ENCODE measurements around the gene MSANTD2.

DNA sequence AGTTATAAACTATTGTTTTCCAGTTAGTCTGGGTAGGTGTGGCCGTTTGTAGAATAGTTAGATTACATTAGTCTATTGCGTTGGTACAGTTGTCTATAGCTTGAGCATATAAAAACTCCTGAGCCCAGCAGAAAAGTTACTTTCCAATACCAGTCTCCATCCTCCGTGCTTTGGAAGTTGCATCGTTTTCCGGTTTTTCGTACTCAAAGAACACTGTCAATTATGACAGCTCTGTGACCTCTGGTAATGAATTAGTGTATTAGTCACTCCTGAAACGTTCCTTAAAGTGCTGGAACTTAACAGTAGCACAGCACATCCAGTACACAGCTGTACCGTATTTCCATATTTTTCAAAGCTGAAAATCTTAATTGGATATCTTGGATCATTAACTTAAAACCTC is 808 bp upstream of the MSANTD2 start:
- TF ChIP-seq, protein P1, sequence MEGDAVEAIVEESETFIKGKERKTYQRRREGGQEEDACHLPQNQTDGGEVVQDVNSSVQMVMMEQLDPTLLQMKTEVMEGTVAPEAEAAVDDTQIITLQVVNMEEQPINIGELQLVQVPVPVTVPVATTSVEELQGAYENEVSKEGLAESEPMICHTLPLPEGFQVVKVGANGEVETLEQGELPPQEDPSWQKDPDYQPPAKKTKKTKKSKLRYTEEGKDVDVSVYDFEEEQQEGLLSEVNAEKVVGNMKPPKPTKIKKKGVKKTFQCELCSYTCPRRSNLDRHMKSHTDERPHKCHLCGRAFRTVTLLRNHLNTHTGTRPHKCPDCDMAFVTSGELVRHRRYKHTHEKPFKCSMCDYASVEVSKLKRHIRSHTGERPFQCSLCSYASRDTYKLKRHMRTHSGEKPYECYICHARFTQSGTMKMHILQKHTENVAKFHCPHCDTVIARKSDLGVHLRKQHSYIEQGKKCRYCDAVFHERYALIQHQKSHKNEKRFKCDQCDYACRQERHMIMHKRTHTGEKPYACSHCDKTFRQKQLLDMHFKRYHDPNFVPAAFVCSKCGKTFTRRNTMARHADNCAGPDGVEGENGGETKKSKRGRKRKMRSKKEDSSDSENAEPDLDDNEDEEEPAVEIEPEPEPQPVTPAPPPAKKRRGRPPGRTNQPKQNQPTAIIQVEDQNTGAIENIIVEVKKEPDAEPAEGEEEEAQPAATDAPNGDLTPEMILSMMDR (IDR thresholded peaks at IDR 0.05; ENCODE audit: low read depth, low read length, poor library complexity, severe bottlenecking) = no peak
- no peak for TF ChIP-seq EZH2phosphoT487 (IDR thresholded peaks at IDR 0.05; ENCODE audit: borderline replicate concordance, low read length)

Measured in DOHH2 (cell line).